Parathyroid adenoma (tissue), 2 donors: ENCODE data around the gene RAB10.
A peak's percentile ranks its signal among the peaks of the same experiment; 100 is the strongest.
"Not testable (repeated sequence)": the region's sequence is repeated elsewhere in the genome, so short reads cannot be mapped to it uniquely, and the experiment has no call there.

Experiments used
- H2AFZ ChIP-seq: fragments of 300-600 bp; sonication (generic); one replicate; pipeline ENCODE4 v1.7.0; 2017; ENCODE audit warnings: antibody characterized with exemption, mild to moderate bottlenecking
- H3K27ac ChIP-seq: fragments of 300-600 bp; sonication (generic); one replicate; pipeline ENCODE4 v1.7.0; 2017
- H3K27me3 ChIP-seq: fragments of 300-600 bp; sonication (generic); one replicate; pipeline ENCODE4 v1.7.0; 2017; ENCODE audit warnings: low read length; ENCODE audit not compliant: control insufficient read depth, insufficient read depth
- H3K36me3 ChIP-seq: fragments of 300-600 bp; sonication (generic); one replicate; pipeline ENCODE4 v1.7.0; 2017; ENCODE audit warnings: low read length; ENCODE audit not compliant: control insufficient read depth, insufficient read depth
- H3K4me1 ChIP-seq: fragments of 300-600 bp; sonication (generic); one replicate; pipeline ENCODE4 v1.7.0; 2017; ENCODE audit warnings: control low read depth
- H3K4me2 ChIP-seq: fragments of 300-600 bp; sonication (generic); one replicate; pipeline ENCODE4 v1.7.0; 2017; ENCODE audit warnings: low read length
- H3K4me3 ChIP-seq: fragments of 300-600 bp; sonication (generic); one replicate; pipeline ENCODE4 v1.7.0; 2017; ENCODE audit warnings: low read depth, low read length
- H3K79me2 ChIP-seq: fragments of 300-600 bp; sonication (generic); one replicate; pipeline ENCODE4 v1.7.0; 2017; ENCODE audit warnings: control low read depth
- H3K9ac ChIP-seq: fragments of 300-600 bp; sonication (generic); one replicate; pipeline ENCODE4 v1.7.0; 2017; ENCODE audit warnings: mild to moderate bottlenecking
- H3K9me3 ChIP-seq: fragments of 300-600 bp; sonication (generic); one replicate; pipeline ENCODE4 v1.7.0; 2017; ENCODE audit warnings: low read length; ENCODE audit not compliant: control insufficient read depth
- CTCF ChIP-seq: fragments of 300-600 bp; sonication (generic); IDR thresholded peaks from one replicate; pipeline ENCODE4 v1.7.0; 2017; ENCODE audit warnings: antibody characterized with exemption, mild to moderate bottlenecking
- donor health status: primary hyperparathyroidism.

The RAB10 gene

GRCh38 chr2:26024260-26024659 lies 9.6 kb upstream of the RAB10 start:
- Histone ChIP-seq H3K9ac (no peak overlapping the region), H3K4me1 (peaks cover 10% of the 10 kb centered on the region), H3K27ac (no peak overlapping the region), H3K4me2 (no peak overlapping the region), H3K36me3 (no peaks in the 10 kb centered on the region), H3K4me3 (no peak overlapping the region), H2AFZ (no peak overlapping the region), H3K79me2 (no peaks in the 10 kb centered on the region), H3K9me3 (no peaks in the 10 kb centered on the region), H3K27me3 (no peaks in the 10 kb centered on the region)
- no peak for TF ChIP-seq CTCF

GRCh38 chr2:26025509-26025908 lies 8.4 kb upstream of the RAB10 start:
- no peak for TF ChIP-seq CTCF
- Histone ChIP-seq H3K9me3 (no peaks in the 10 kb centered on the region), H3K4me3 (no peak overlapping the region), H3K9ac (no peak overlapping the region), H3K36me3 (no peaks in the 10 kb centered on the region), H3K27ac (no peak overlapping the region), H3K4me1 (peaks cover 2% of the 10 kb centered on the region), H2AFZ (no peak overlapping the region), H3K27me3 (no peaks in the 10 kb centered on the region), H3K4me2 (no peak overlapping the region), H3K79me2 (no peaks in the 10 kb centered on the region)

GRCh38 chr2:26028083-26028482 lies 5.8 kb upstream of the RAB10 start:
- not testable (repeated sequence) for H3K79me2 ChIP-seq, H2AFZ ChIP-seq, H3K36me3 ChIP-seq, H3K9ac ChIP-seq, H3K4me3 ChIP-seq, H3K4me1 ChIP-seq, H3K9me3 ChIP-seq, H3K27ac ChIP-seq, H3K27me3 ChIP-seq, H3K4me2 ChIP-seq

- H3K9me3 ChIP-seq, H3K4me1 ChIP-seq, H3K27me3 ChIP-seq, H3K9ac ChIP-seq, H3K36me3 ChIP-seq: not testable (repeated sequence)
- Histone ChIP-seq H3K27ac (peak overlapping the region; percentile 96), H3K4me3 (peak overlapping the region; percentile 93), H3K4me2 (peak overlapping the region; percentile 100), H3K79me2 (peaks cover 30% of the 10 kb centered on the region), H2AFZ (peak overlapping the region; percentile 97)
Measured at GRCh38 chr2:26032586-26033269, 1.2 kb upstream of the RAB10 start.

GRCh38 chr2:26033270-26033817 lies 540 bp upstream of the RAB10 start:
- no peak for TF ChIP-seq CTCF
- peak overlapping the region; percentile 100 for H3K4me2 ChIP-seq
- peaks cover 36% of the 10 kb centered on the region for H3K79me2 ChIP-seq
- H3K4me3 ChIP-seq: peak overlapping the region; percentile 93
- H3K27me3 ChIP-seq: no peaks in the 10 kb centered on the region
- peak overlapping the region; percentile 56 for H3K9ac ChIP-seq
- H2AFZ ChIP-seq: peak overlapping the region; percentile 97
- no peaks in the 10 kb centered on the region for H3K9me3 ChIP-seq
- H3K27ac ChIP-seq: peak overlapping the region; percentile 96
- no peaks in the 10 kb centered on the region for H3K36me3 ChIP-seq
- peaks cover 7% of the 10 kb centered on the region for H3K4me1 ChIP-seq

GRCh38 chr2:26034637-26034992 lies 731 bp downstream of the RAB10 start:
- H3K4me3 ChIP-seq: peak overlapping the region; percentile 93
- peaks cover 46% of the 10 kb centered on the region for H3K79me2 ChIP-seq
- no peaks in the 10 kb centered on the region for H3K9me3 ChIP-seq
- peak overlapping the region; percentile 97 for H2AFZ ChIP-seq
- peak overlapping the region; percentile 96 for H3K27ac ChIP-seq
- H3K36me3 ChIP-seq: no peaks in the 10 kb centered on the region
- H3K9ac ChIP-seq: peak overlapping the region; percentile 82
- no peaks in the 10 kb centered on the region for H3K27me3 ChIP-seq
- no peak for TF ChIP-seq CTCF
- H3K4me1 ChIP-seq: peaks cover 7% of the 10 kb centered on the region
- H3K4me2 ChIP-seq: peak overlapping the region; percentile 77
